ENCODE results near the gene PPP1R7.

- no peak for TF ChIP-seq POLR2A (IDR thresholded peaks at IDR 0.05)
- TF ChIP-seq CTCF (IDR thresholded peaks at IDR 0.05), result no peak
- TF ChIP-seq POLR2AphosphoS5 (IDR thresholded peaks at IDR 0.05; ENCODE audit: insufficient read depth in 1 of 2, low read depth in 1 of 2), result no peak
These were observed 31.9 kb downstream of the PPP1R7 start for GRCh38 chr2:241182126-241182525.

Data from vagina (tissue), 2 donors.